ENCODE measurements around the gene ABI1. TPM values are rescaled to one million over a fixed set of nuclear protein-coding genes. Genes with fewer than 3 reads are reported as not detected.
"Not testable (repeated sequence)": the region's sequence is repeated elsewhere in the genome, so short reads cannot be mapped to it uniquely, and the experiment has no call there.

Gene ABI1
- 100 to 1,000 TPM in 5 of 6 donors, 10 to 100 TPM in 1; 85.7 to 122 (median 108) TPM for polyA plus RNA-seq (ENCODE audit: low read depth in 6 of 6)

DNA sequence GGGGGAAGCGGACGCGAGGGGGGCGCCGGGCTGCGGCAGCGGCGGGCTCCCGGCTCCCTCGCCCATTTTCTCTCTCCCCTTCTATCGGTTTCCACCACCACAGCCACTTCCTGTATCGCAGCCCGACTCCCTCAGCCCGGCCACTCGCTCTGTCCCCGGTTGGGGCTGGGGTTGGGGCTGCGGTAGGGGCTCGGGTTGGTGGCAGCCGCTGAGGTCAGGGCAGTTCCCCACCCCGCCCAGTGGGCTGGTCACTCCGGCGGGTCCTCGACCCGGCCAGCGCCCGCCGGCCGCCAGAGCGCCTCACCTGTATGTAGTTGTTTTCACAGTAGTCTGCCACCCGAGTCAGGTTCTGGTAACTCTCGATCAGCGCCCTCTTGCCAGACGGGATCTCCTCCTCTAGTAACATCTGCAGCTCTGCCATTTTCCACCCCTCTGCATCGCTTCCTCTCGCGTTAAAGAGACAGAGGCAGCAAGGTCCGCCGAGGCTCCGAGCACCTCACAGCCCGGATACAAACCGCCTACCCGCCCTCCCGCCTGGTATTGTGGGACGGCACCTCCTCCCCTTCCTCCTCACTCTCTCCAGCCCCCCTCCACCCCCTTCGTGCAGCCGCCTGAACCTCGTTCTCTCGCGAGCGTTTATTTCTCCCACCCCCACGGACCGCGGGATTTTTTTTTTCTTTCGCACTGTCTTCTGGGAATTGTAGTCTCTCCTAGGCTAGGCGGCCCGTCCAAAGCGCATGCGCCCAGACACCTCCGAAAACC lies at the start of gene ABI1:
ABI1 (minus strand) TSS at position 516 of the 762 bp plus-strand sequence; CDS start at position 421, 95 bp downstream.
- Mint-ChIP-seq H3K9me3 (no peaks in the 10 kb centered on the region), H3K4me1 (peaks cover 25 to 36% (median 31%) of the 10 kb centered on the region in 3 donors), H3K27ac (peak within 1 kb of the TSS; percentile 96 to 99 (median 97)), H3K36me3 (peaks cover 0 to 8% of the 10 kb centered on the region in 2 donors), H3K27me3 (peaks cover 0 to 5% (median 3%) of the 10 kb centered on the region in 3 donors), H3K4me3 (peak within 1 kb of the TSS; percentile 92 to 100 (median 98))
- ATAC-seq (ENCODE audit: low read depth in 2 of 2) (peak; percentile 86), DNase-seq (peak; percentile 99)

DNA sequence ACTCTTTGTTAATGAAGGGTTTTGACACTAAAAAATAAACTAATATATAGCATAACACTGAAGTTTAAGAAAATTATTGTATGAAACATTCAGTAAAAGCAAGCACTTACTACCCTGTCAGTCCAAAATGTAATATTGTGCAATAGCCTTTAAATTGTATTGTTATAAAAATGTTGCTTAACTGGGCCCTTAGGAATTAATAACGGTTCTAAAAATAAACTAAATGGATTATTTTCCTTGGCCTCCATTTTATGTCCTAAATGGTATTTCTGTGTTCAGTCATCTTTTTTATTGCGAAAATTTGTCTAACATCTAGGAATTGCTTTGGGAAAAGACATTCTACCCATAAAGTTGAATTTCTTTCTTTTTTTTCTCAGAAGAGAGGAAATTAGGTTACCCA lies 49.0 kb upstream of the ABI1 start:
- DNase-seq (no peak), ATAC-seq (ENCODE audit: low read depth in 2 of 2) (no peak)
- peaks cover 0 to 3% (median 0%) of the 10 kb centered on the region in 3 donors for H3K27me3 Mint-ChIP-seq
- H3K4me1 Mint-ChIP-seq, result peaks cover 7 to 14% (median 13%) of the 10 kb centered on the region in 3 donors
- H3K36me3 Mint-ChIP-seq, result no peaks in the 10 kb centered on the region
- H3K9me3 Mint-ChIP-seq, result peaks cover 0 to 4% (median 0%) of the 10 kb centered on the region in 7 donors
- no peak overlapping the region for H3K4me3 Mint-ChIP-seq
- no peak overlapping the region for H3K27ac Mint-ChIP-seq

DNA sequence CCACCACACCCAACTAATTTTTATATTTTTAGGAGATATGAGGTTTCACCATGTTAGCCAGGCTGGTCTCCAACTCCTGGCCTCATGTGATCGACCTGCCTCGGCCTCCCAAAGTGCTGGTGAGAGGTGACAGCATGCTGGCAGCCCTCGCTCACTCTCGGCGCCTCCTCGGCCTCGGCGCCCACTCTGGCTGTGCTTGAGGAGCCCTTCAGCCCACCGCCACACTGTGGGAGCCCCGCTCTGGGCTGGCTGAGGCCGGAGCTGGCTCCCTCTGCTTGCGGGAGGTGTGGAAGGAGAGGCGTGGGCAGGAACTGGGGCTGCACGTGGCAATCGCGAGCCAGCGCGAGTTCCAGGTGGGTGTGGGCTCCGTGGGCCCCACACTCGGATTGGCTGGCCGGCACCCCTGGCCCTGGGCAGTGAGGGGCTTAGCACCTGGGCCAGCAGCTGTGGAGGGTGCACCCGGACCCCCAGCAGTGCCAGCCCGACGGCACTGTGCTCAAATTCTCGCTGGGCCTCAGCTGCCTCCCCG lies 44.6 kb upstream of the ABI1 start:
- not testable (repeated sequence) for H3K27me3 Mint-ChIP-seq; DNase-seq; H3K36me3 Mint-ChIP-seq; ATAC-seq (ENCODE audit: low read depth in 2 of 2); H3K27ac Mint-ChIP-seq; H3K9me3 Mint-ChIP-seq; H3K4me1 Mint-ChIP-seq; H3K4me3 Mint-ChIP-seq

DNA sequence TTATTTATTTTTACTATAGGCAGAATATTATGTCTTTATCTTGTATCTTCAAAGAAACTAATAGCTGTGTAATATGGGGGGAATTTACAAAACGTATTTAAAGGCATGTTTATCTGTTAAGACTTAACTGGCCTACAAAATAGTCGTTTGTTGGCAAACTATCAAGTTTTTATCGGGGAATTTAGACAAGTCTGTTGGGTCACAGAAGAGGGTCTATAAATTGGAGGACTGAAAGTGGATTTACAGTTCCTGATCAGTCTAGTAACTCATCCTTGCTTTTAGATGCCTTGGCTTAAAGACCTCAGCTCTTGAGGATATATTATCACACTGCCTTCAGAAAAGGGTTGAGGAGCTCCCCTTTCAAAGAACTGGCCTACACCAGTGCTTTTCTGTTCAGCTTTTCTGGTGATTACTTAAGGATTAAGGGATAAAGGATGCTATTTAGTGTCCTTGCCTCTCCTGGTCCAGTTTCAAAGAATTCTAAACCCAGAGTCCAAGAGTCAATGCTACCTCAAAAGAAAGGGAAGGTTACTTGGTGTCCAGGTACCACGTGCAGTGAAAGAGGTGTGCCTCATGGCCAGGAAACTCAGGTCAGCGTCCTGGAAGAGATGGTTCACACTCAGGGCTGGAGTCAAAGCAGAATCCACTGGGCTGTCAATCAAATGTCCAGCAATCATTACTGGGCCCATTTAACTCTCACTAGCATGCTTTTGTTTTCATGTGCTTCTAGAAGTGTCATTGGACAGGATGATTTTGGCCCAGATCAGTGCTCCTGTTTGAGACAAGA lies 42.9 kb upstream of the ABI1 start:
- H3K4me3 Mint-ChIP-seq, result no peak overlapping the region
- H3K27me3 Mint-ChIP-seq, result peaks cover 5 to 9% (median 7%) of the 10 kb centered on the region in 3 donors
- H3K9me3 Mint-ChIP-seq, result peaks cover 0 to 4% (median 0%) of the 10 kb centered on the region in 7 donors
- DNase-seq (no peak), ATAC-seq (ENCODE audit: low read depth in 2 of 2) (no peak)
- peak overlapping the region in 1 of 6 donors; percentile 34 for H3K27ac Mint-ChIP-seq
- peaks cover 0 to 4% of the 10 kb centered on the region in 2 donors for H3K36me3 Mint-ChIP-seq
- no peaks in the 10 kb centered on the region for H3K4me1 Mint-ChIP-seq

GRCh38 chr10:26892306-26892923 lies 31.7 kb upstream of the ABI1 start:
- H3K27me3 Mint-ChIP-seq, result peaks cover 6 to 18% (median 15%) of the 10 kb centered on the region in 3 donors
- H3K36me3 Mint-ChIP-seq, DNase-seq, H3K4me1 Mint-ChIP-seq, H3K27ac Mint-ChIP-seq: not testable (repeated sequence)
- peak; percentile 88 to 89 for ATAC-seq (ENCODE audit: low read depth in 2 of 2)
- peak overlapping the region in 1 of 8 donors; percentile 38 for H3K4me3 Mint-ChIP-seq
- H3K9me3 Mint-ChIP-seq, result peaks cover 1 to 15% (median 11%) of the 10 kb centered on the region in 7 donors

DNA sequence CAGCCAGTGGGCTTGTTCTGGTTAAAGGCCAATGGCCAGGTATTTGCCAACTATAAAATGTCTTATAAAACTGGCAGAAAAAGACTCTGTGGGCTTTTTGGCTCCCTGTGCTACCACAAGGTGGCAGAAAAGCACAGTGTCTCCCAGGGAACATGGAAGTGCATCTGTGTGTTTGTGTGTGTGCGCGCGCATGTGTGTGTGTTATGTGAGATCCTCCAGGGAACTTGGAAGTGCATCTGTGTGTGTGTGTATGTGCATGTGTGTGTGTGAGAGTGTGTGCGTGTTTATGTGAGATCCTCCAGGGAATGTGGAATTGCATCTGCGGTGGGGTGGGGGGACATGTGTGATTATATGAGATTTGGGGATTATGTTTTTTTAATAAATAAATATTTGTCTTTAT lies 30.2 kb upstream of the ABI1 start:
- no peak for DNase-seq
- Mint-ChIP-seq H3K4me3 (peak overlapping the region in 1 of 8 donors; percentile 0), H3K27me3 (peaks cover 3 to 13% (median 5%) of the 10 kb centered on the region in 3 donors), H3K9me3 (peaks cover 1 to 15% (median 11%) of the 10 kb centered on the region in 7 donors), H3K4me1 (peaks cover 0 to 5% (median 3%) of the 10 kb centered on the region in 3 donors), H3K36me3 (no peaks in the 10 kb centered on the region), H3K27ac (no peak overlapping the region)
- ATAC-seq (ENCODE audit: low read depth in 2 of 2), result peak in 1 of 2 donors; percentile 24

DNA sequence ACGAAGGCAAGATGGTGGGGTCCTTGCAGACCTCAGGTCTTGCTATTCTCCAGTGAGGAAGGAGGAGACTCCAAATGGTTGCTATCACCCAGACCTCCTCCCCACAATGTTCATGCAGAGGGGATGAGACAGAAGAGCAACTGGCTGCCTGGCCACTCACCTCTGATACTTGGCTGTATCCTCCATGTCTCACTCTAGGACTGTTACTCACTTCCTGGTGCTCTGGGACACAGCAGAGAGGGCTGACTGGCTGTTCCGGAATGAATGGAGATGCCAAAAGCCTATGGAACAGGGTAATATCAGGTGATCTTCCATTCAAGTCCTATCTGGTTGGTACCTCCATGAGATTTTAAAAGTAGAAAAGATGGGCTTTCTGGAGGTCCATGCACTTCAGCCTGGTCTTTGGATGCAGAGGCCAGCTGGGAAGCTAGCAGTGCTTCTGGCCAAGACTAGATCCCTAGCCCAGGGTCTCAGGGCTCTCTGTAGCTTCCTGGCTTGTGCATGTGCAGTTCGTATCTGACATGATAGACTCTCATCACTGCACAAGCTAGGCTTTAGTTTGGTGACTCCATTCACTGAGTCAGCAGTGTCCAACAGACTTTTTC lies 27.0 kb upstream of the ABI1 start:
- H3K36me3 Mint-ChIP-seq, result no peaks in the 10 kb centered on the region
- H3K4me3 Mint-ChIP-seq, result no peak overlapping the region
- peaks cover 1 to 8% (median 5%) of the 10 kb centered on the region in 7 donors for H3K9me3 Mint-ChIP-seq
- no peak for ATAC-seq (ENCODE audit: low read depth in 2 of 2)
- H3K4me1 Mint-ChIP-seq, result peaks cover 0 to 5% (median 3%) of the 10 kb centered on the region in 3 donors
- no peak for DNase-seq
- H3K27ac Mint-ChIP-seq, result no peak overlapping the region
- peaks cover 6 to 14% (median 10%) of the 10 kb centered on the region in 3 donors for H3K27me3 Mint-ChIP-seq

DNA sequence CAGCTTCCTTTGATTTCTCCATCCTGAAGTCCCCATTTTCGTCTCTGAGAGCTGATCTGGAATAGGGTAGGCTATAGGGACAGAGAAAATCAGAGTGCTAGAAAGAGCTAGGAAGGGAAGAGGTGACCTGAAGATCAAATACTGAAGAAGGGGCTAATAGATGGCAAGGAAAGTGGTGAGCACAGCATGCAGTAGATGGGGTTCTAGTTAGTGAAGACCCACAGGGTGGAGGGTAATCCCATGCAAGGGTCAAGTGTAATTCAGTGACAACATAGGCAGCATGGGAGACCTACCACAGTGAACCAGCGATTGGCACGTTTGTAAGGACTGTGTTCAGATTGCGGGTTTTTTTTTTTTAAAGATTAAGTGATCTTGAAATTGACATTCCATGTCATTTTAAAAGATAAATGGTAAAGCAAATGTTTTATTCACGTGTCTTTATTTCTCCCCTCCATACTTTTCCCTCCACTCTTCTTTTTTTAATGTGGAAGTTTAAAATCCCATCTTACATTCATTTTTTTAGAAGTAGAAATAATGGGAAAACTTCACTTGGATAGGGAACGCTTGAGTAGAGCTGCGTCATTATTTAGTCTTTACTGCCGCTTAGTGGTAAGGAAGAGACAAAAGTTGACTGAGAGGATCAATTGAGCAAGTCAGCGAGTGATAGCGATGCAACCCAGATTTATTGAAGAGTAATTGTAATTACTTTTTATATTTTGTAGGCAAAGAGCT lies 21.0 kb upstream of the ABI1 start:
- no peaks in the 10 kb centered on the region for H3K36me3 Mint-ChIP-seq
- H3K4me1 Mint-ChIP-seq, result peaks cover 3 to 6% (median 4%) of the 10 kb centered on the region in 3 donors
- H3K4me3 Mint-ChIP-seq, result no peak overlapping the region
- ATAC-seq (ENCODE audit: low read depth in 2 of 2) (peak; percentile 69 to 71), DNase-seq (peak; percentile 37)
- peaks cover 6 to 14% (median 11%) of the 10 kb centered on the region in 3 donors for H3K27me3 Mint-ChIP-seq
- H3K9me3 Mint-ChIP-seq, result no peaks in the 10 kb centered on the region
- peak overlapping the region in 1 of 6 donors; percentile 39 for H3K27ac Mint-ChIP-seq

GRCh38 chr10:26879744-26880143 lies 19.0 kb upstream of the ABI1 start:
- Mint-ChIP-seq H3K27ac (peak overlapping the region in 1 of 6 donors; percentile 19), H3K27me3 (peaks cover 6 to 10% (median 7%) of the 10 kb centered on the region in 3 donors), H3K9me3 (no peaks in the 10 kb centered on the region), H3K36me3 (no peaks in the 10 kb centered on the region), H3K4me1 (peaks cover 3 to 6% (median 4%) of the 10 kb centered on the region in 3 donors), H3K4me3 (no peak overlapping the region)
- DNase-seq (no peak), ATAC-seq (ENCODE audit: low read depth in 2 of 2) (no peak)

DNA sequence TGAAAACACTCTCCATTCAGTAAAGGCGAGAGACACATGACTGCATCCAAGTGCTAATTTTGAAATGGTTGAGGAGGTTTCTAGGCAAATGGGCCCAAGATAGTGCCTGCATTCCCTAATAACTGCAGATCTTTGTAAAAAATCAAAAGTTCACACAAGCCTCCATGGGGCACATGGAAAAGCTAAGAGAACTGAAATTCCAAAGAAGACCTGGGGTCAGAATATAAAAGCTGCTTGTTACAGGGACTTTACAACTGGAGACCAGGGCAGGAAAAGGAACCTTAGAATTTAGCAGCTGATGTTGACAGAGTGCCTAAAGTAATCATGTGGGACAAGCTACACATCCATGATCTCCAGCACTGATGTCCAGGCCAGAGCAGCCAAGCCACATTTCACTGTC lies 10.0 kb upstream of the ABI1 start:
- no peak overlapping the region for H3K4me3 Mint-ChIP-seq
- no peaks in the 10 kb centered on the region for H3K36me3 Mint-ChIP-seq
- DNase-seq (no peak), ATAC-seq (ENCODE audit: low read depth in 2 of 2) (no peak)
- H3K27me3 Mint-ChIP-seq, result no peaks in the 10 kb centered on the region
- H3K9me3 Mint-ChIP-seq, result no peaks in the 10 kb centered on the region
- H3K4me1 Mint-ChIP-seq, result peaks cover 4 to 10% (median 6%) of the 10 kb centered on the region in 3 donors
- H3K27ac Mint-ChIP-seq, result no peak overlapping the region

- H3K4me1 Mint-ChIP-seq, result peaks cover 4 to 10% (median 6%) of the 10 kb centered on the region in 3 donors
- DNase-seq (no peak), ATAC-seq (ENCODE audit: low read depth in 2 of 2) (peak in 1 of 2 donors; percentile 40)
- no peaks in the 10 kb centered on the region for H3K9me3 Mint-ChIP-seq
- H3K27ac Mint-ChIP-seq, result peak overlapping the region in 2 of 6 donors; percentile 49 to 94
- H3K36me3 Mint-ChIP-seq, result no peaks in the 10 kb centered on the region
- H3K4me3 Mint-ChIP-seq, result peak overlapping the region in 2 of 8 donors; percentile 33 to 70
- H3K27me3 Mint-ChIP-seq, result no peaks in the 10 kb centered on the region
Observed at GRCh38 chr10:26869528-26869927, 8.8 kb upstream of the ABI1 start.
